B cell (primary cell): ENCODE results near the gene GFOD1.

Experiments used
- EZH2 ChIP-seq: IDR thresholded peaks from 2 replicates; pipeline ENCODE4 v1.6.1; 2012; ENCODE audit warnings: borderline replicate concordance, low read depth, mild to moderate bottlenecking, moderate library complexity, low read length; ENCODE audit not compliant: insufficient read depth, poor library complexity, severe bottlenecking
- TF ChIP-seq, protein P1 (sequence below): fragments of 200-600 bp; IDR thresholded peaks from one replicate; pipeline ENCODE4 v1.8.0; 2022; ENCODE audit warnings: antibody characterized with exemption, mild to moderate bottlenecking

DNA sequence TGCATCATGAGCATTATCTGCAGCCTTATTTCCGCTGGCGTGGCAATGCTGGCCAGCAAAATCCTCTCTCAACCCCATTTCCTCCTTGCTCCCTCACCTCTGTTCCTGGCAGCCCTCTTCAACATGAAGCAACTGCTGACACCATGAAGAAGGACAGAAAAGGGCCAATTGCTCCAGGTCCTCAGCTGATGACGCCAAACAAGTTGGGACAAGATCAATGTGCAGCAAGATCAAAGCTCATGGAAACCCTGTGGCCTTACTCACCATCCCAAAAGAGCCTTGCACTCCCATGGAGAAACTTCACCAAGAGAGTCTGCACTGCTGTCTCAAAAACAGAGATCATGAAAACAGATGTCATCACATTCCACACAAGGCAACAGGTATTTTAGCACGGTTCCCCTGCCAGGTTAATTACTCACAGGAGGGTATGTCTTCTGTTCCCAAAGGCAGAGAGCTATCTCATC is 7.4 kb downstream of the GFOD1 start:
- TF ChIP-seq, protein P1, sequence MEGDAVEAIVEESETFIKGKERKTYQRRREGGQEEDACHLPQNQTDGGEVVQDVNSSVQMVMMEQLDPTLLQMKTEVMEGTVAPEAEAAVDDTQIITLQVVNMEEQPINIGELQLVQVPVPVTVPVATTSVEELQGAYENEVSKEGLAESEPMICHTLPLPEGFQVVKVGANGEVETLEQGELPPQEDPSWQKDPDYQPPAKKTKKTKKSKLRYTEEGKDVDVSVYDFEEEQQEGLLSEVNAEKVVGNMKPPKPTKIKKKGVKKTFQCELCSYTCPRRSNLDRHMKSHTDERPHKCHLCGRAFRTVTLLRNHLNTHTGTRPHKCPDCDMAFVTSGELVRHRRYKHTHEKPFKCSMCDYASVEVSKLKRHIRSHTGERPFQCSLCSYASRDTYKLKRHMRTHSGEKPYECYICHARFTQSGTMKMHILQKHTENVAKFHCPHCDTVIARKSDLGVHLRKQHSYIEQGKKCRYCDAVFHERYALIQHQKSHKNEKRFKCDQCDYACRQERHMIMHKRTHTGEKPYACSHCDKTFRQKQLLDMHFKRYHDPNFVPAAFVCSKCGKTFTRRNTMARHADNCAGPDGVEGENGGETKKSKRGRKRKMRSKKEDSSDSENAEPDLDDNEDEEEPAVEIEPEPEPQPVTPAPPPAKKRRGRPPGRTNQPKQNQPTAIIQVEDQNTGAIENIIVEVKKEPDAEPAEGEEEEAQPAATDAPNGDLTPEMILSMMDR, result no peak
- no peak for TF ChIP-seq EZH2
